Kidney glomerular epithelial cell (primary cell): ENCODE data around the gene NUP133.
"Not testable (repeated sequence)": the region's sequence is repeated elsewhere in the genome, so short reads cannot be mapped to it uniquely, and the experiment has no call there.

ENCODE experiments used
- DNase-seq: peaks from one replicate; lab custom pipeline; 2025; lab: John Stamatoyannopoulos, UW

NUP133 gene

GRCh38 chr1:229508823-229509337 is 739 bp upstream of the NUP133 start:
- DNase-seq, result no peak

GRCh38 chr1:229507502-229507901 is 639 bp downstream of the NUP133 start:
- no peak for DNase-seq

- DNase-seq, result no peak
Measured at GRCh38 chr1:229506633-229507032, 1.5 kb downstream of the NUP133 start.

GRCh38 chr1:229495782-229496181 is 12.4 kb downstream of the NUP133 start:
- DNase-seq, result no peak

- no peak for DNase-seq
Measured at GRCh38 chr1:229487181-229487580, 21.0 kb downstream of the NUP133 start.

- no peak for DNase-seq
Measured at GRCh38 chr1:229485318-229485717, 22.8 kb downstream of the NUP133 start.

- DNase-seq, result no peak
Measured at GRCh38 chr1:229482511-229482910, 25.6 kb downstream of the NUP133 start.

- DNase-seq, result no peak
Measured at GRCh38 chr1:229480495-229480894, 27.6 kb downstream of the NUP133 start.

GRCh38 chr1:229479660-229480399 is 28.3 kb downstream of the NUP133 start:
- DNase-seq, result no peak

GRCh38 chr1:229478852-229479251 is 29.3 kb downstream of the NUP133 start:
- no peak for DNase-seq

- DNase-seq, result not testable (repeated sequence)
Measured at GRCh38 chr1:229475859-229476258, 32.3 kb downstream of the NUP133 start.

GRCh38 chr1:229474509-229474908 is 33.6 kb downstream of the NUP133 start:
- DNase-seq, result no peak

GRCh38 chr1:229471175-229471574 is 37.0 kb downstream of the NUP133 start:
- no peak for DNase-seq

- DNase-seq, result no peak
Measured at GRCh38 chr1:229470406-229471043, 37.6 kb downstream of the NUP133 start.

- DNase-seq, result no peak
Measured at GRCh38 chr1:229466887-229467286, 41.3 kb downstream of the NUP133 start.

GRCh38 chr1:229464672-229465071 is 43.5 kb downstream of the NUP133 start:
- no peak for DNase-seq

GRCh38 chr1:229461032-229461668 is 47.0 kb downstream of the NUP133 start:
- DNase-seq, result no peak

GRCh38 chr1:229459815-229460214 is 48.3 kb downstream of the NUP133 start:
- DNase-seq, result no peak

- DNase-seq, result no peak
Measured at GRCh38 chr1:229457436-229457835, 50.7 kb downstream of the NUP133 start.

- DNase-seq, result no peak
Measured at GRCh38 chr1:229456016-229456415, 52.1 kb downstream of the NUP133 start.

- DNase-seq, result peak; percentile 21
Measured at GRCh38 chr1:229454056-229454455, 54.1 kb downstream of the NUP133 start.

GRCh38 chr1:229452956-229453801 is 55.0 kb downstream of the NUP133 start:
- peak; percentile 49 for DNase-seq
